ENCODE measurements around the gene DCP1A. TPM values are rescaled to one million over a fixed set of nuclear protein-coding genes. Genes with fewer than 3 reads are reported as not detected.

DCP1A gene
- total and polyA plus RNA-seq, 2 of the 13 experiments (the other 11 are each of a cell fraction or from before 2014, with no cell fraction given), result 14.2 to 41.2 TPM

DNA sequence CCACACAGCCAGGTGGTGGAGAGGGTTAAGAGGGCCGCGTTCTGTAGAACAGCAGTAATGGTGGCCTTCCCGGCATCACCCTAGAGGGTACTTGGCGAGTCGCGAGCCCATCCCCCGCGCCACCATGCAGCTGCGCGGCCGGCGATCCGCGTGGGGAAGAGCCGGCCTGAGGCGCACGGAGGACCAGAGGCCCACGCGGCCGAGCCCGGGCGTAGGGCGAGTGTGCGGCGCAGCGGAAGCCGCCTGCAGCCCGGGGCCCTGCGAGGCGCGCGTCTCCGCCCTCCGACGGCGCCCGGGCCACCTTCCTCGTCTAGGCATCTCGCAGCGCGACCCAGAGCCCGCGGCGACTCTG is 91.9 kb downstream of the DCP1A start (continued):
- TF ChIP-seq, protein P1, sequence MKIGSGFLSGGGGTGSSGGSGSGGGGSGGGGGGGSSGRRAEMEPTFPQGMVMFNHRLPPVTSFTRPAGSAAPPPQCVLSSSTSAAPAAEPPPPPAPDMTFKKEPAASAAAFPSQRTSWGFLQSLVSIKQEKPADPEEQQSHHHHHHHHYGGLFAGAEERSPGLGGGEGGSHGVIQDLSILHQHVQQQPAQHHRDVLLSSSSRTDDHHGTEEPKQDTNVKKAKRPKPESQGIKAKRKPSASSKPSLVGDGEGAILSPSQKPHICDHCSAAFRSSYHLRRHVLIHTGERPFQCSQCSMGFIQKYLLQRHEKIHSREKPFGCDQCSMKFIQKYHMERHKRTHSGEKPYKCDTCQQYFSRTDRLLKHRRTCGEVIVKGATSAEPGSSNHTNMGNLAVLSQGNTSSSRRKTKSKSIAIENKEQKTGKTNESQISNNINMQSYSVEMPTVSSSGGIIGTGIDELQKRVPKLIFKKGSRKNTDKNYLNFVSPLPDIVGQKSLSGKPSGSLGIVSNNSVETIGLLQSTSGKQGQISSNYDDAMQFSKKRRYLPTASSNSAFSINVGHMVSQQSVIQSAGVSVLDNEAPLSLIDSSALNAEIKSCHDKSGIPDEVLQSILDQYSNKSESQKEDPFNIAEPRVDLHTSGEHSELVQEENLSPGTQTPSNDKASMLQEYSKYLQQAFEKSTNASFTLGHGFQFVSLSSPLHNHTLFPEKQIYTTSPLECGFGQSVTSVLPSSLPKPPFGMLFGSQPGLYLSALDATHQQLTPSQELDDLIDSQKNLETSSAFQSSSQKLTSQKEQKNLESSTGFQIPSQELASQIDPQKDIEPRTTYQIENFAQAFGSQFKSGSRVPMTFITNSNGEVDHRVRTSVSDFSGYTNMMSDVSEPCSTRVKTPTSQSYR (CRISPR knock-in tag; IDR thresholded peaks at IDR 0.05; ENCODE audit: borderline replicate concordance), result 0 out of 2 replicates have a peak, but pooled peaks have one; percentile 27
- TF ChIP-seq KLF6 (CRISPR knock-in tag; IDR thresholded peaks at IDR 0.05) (0 out of 2 replicates have a peak, but pooled peaks have one; percentile 1), ZNF547 (CRISPR knock-in tag; IDR thresholded peaks at IDR 0.05) (peak; percentile 63; the same call in 1 of the 2 replicates), RFXAP (CRISPR knock-in tag; IDR thresholded peaks at IDR 0.05; ENCODE audit: borderline replicate concordance) (no peak), ZFP36 (IDR thresholded peaks at IDR 0.05; ENCODE audit: borderline replicate concordance, low read depth, low read length, partially characterized antibody) (no peak), TSC22D2 (CRISPR knock-in tag; IDR thresholded peaks at IDR 0.05; ENCODE audit: borderline replicate concordance) (no peak), SMYD3 (CRISPR knock-in tag; IDR thresholded peaks at IDR 0.05) (no peak), EHMT2 (IDR thresholded peaks at IDR 0.05; ENCODE audit: borderline replicate concordance, low read depth, low read length) (no peak), KDM4B (CRISPR knock-in tag; IDR thresholded peaks at IDR 0.05) (no peak), ZNF777 (CRISPR knock-in tag; IDR thresholded peaks at IDR 0.05) (peak; percentile 40; the same call in 1 of the 2 replicates), AGO2 (optimal IDR thresholded peaks at IDR 0.05; ENCODE audit: low read depth, low read length) (peak; percentile 76), ZNF451 (CRISPR knock-in tag; IDR thresholded peaks at IDR 0.05) (0 out of 2 replicates have a peak, but pooled peaks have one; percentile 11), ZNF446 (CRISPR knock-in tag; IDR thresholded peaks at IDR 0.05) (peak; percentile 18; the same call in 1 of the 2 replicates), ASH2L (IDR thresholded peaks at IDR 0.05; ENCODE audit: insufficient read length, low read depth, low read length) (peak; percentile 36), ZNF567 (CRISPR knock-in tag; IDR thresholded peaks at IDR 0.05; ENCODE audit: borderline replicate concordance) (no peak), ZNF138 (CRISPR knock-in tag; IDR thresholded peaks at IDR 0.05; ENCODE audit: low read depth) (no peak), BORCS8-MEF2B (CRISPR knock-in tag; IDR thresholded peaks at IDR 0.05) (0 out of 2 replicates have a peak, but pooled peaks have one; percentile 33), ZFY (CRISPR knock-in tag; IDR thresholded peaks at IDR 0.05) (peak; percentile 68), TARDBP (CRISPR knock-in tag; IDR thresholded peaks at IDR 0.05) (no peak), KMT2A (CRISPR knock-in tag; IDR thresholded peaks at IDR 0.05) (0 out of 2 replicates have a peak, but pooled peaks have one; percentile 10)
- TF ChIP-seq, protein P2, sequence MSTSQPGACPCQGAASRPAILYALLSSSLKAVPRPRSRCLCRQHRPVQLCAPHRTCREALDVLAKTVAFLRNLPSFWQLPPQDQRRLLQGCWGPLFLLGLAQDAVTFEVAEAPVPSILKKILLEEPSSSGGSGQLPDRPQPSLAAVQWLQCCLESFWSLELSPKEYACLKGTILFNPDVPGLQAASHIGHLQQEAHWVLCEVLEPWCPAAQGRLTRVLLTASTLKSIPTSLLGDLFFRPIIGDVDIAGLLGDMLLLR (CRISPR knock-in tag; IDR thresholded peaks at IDR 0.05), result peak; percentile 16; the same call in 1 of the 2 replicates
- TF ChIP-seq, protein P3, sequence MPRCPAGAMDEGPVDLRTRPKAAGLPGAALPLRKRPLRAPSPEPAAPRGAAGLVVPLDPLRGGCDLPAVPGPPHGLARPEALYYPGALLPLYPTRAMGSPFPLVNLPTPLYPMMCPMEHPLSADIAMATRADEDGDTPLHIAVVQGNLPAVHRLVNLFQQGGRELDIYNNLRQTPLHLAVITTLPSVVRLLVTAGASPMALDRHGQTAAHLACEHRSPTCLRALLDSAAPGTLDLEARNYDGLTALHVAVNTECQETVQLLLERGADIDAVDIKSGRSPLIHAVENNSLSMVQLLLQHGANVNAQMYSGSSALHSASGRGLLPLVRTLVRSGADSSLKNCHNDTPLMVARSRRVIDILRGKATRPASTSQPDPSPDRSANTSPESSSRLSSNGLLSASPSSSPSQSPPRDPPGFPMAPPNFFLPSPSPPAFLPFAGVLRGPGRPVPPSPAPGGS (CRISPR knock-in tag; IDR thresholded peaks at IDR 0.05), result peak; percentile 66
- TF ChIP-seq, protein P4, sequence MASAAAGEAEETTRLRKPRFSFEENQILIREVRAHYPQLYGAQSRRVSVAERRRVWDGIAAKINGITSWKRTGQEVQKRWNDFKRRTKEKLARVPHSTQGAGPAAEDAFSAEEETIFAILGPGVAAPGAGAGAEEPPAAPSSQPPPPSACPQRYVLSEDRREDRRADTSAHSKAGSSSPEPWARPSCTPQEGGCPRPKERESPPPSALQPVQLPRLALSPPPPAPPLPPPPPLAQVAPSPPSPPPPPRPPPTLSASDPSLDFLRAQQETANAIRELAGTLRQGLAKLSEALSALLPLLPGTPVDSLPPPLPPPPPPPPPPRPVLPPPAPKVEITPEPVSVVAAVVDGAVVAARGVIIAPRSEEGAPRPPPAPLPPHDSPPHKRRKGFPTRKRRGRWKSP (CRISPR knock-in tag; IDR thresholded peaks at IDR 0.05), result no peak
- TF ChIP-seq, protein P5, sequence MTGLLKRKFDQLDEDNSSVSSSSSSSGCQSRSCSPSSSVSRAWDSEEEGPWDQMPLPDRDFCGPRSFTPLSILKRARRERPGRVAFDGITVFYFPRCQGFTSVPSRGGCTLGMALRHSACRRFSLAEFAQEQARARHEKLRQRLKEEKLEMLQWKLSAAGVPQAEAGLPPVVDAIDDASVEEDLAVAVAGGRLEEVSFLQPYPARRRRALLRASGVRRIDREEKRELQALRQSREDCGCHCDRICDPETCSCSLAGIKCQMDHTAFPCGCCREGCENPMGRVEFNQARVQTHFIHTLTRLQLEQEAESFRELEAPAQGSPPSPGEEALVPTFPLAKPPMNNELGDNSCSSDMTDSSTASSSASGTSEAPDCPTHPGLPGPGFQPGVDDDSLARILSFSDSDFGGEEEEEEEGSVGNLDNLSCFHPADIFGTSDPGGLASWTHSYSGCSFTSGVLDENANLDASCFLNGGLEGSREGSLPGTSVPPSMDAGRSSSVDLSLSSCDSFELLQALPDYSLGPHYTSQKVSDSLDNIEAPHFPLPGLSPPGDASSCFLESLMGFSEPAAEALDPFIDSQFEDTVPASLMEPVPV (CRISPR knock-in tag; IDR thresholded peaks at IDR 0.05), result peak; percentile 25; the same call in 1 of the 2 replicates
